ENCODE results near the gene ACIN1.

ACIN1 gene

DNA sequence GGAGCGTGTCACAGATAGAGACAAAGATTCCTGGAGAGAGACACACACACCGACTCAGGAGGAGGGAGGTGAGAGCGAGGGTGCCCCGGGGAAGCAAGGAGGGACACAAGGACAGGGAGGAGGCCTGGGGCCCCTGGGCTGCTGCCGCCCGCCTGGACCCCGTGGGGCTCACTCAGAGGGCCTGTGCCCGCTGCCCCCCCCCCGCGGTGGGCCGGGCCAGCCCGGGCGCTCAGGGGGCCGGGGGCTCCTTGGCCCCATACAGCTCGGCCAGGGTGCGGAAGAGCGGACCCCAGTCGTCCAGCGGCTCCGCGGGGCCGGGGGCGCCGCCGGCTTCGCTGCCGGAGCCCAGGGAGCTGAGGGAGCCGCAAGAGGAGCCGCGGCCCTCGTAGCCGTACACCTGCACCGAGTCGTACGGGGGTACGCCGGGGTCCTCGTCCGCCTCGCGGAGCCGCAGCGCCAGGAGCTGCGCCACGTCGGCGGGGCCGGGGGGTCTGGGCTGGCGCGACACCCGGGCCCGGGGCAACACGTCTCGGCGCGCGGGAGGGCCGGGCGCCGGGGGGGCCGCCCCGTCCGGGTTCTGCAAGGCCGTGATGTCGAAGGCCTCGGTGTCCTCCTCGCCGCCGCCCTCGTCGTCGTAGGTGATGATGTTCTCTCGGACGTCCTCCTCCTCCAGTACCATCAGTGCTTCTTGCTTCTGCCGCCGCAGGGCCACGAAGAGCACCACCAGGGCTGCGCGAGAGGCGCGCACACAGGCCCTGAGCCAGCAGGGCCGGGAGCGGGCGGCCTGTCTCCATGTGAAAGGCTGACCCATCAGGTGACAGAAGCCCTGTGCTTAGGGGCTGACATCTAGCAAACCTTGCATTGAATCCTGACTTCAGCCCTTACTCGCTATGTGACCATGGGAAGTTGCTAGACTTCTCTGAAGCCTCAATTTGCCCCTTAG is 46.9 kb downstream of the ACIN1 start:
- H3K27ac ChIP-seq = no peak overlapping the region
- TF ChIP-seq ZFX (IDR thresholded peaks at IDR 0.05) = no peak
- TF ChIP-seq, protein P1, sequence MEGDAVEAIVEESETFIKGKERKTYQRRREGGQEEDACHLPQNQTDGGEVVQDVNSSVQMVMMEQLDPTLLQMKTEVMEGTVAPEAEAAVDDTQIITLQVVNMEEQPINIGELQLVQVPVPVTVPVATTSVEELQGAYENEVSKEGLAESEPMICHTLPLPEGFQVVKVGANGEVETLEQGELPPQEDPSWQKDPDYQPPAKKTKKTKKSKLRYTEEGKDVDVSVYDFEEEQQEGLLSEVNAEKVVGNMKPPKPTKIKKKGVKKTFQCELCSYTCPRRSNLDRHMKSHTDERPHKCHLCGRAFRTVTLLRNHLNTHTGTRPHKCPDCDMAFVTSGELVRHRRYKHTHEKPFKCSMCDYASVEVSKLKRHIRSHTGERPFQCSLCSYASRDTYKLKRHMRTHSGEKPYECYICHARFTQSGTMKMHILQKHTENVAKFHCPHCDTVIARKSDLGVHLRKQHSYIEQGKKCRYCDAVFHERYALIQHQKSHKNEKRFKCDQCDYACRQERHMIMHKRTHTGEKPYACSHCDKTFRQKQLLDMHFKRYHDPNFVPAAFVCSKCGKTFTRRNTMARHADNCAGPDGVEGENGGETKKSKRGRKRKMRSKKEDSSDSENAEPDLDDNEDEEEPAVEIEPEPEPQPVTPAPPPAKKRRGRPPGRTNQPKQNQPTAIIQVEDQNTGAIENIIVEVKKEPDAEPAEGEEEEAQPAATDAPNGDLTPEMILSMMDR (conservative IDR thresholded peaks at IDR 0.05) = no peak

DNA sequence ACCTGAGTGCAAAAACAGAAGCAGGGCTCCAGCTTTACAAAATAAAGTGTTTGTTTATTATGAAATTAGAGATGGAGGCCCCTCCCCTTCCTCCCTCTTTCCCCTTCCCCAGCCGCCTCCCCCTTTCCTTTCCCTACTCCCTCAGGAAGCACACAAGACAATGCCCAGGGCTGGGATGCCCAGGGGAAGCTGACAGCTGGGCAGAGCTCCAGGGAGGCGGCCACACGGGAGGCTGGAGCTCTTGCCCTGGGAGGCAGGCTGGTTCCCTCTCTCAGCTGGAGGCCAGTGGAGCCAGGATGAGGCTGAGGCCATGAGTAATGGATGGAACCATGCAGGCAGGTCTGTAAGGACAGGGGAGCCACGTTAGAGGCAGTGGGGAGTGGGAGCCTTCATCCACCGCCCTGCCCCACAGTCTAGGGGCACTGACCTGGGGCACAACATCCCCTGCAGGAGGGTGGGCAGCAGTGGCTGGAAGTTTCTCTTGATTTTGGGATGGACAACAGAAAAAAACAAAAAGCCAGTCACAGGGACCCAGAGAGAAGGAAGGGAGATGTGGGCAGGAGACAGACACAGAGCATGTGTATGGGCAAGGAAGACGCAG is 47.8 kb downstream of the ACIN1 start:
- TF ChIP-seq ZFX (IDR thresholded peaks at IDR 0.05) = no peak
- TF ChIP-seq, protein P1 (conservative IDR thresholded peaks at IDR 0.05) = no peak
- H3K27ac ChIP-seq = no peak overlapping the region

DNA sequence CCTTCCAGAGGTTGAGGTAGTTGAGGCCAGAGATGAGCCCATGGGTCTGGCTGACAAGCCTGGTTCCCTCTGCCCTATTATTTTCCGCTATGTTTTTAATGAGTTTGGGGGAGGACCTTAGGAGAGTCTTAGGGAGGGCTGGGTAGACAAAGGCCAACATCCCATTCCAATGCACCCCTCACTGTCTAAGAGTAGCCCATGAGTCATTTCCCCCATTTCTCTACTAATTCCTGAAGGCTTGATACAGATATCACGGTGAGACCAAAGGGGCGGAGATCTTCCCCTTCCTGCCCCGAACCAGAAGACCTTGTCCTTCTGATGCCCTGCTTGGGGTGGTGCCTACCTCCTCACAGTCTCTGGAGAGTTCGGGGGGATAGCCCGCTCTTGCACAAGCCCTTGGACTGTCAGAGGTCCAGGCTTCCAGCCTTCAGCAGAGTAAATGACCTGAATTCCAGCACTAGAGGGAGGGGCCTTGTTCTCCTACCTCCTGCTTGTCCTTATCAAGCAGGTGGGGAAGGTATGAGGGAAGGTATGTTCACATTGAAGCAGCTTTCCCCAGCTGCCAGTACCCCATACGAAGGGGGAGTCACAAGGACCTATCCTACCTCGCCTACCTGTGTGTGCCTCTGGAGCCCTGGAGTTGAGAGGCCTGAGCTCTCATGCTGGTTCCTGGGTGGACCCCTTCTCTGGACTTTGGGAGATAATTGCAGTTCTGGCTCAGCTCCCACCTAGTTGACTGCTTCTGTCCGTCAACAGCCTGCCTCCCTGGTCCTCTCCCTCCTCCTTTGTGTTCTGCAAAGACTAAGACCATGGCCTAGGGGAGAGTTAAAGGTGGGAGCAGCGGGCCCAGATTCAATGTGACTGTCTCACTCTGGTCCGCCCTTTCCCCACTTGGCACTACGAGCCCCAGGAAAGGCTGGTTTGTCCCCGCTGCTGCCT is 49.2 kb downstream of the ACIN1 start:
- H3K27ac ChIP-seq = no peak overlapping the region
- no peak for TF ChIP-seq ZFX (IDR thresholded peaks at IDR 0.05)
- TF ChIP-seq, protein P1 (conservative IDR thresholded peaks at IDR 0.05) = no peak

DNA sequence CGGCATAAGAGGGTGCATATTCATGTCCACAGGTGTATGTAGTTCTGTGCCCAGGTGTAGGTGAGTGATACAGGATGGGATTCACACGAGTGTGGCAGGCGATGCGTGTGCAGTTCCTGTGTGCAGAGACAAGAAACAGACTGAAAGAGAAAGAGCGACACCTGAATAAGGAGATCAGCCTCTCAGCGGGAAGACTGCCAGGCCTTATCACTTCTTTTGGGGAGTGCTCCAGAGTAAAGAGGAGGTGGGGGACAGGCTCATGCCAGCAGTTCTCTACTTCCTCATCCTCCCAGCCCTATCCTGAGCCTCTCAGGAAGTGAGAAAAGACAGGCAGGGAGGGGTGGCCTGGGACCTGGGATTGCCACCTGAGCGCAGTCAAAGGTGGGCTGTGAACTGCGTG is 50.1 kb downstream of the ACIN1 start:
- H3K27ac ChIP-seq = no peak overlapping the region
- TF ChIP-seq, protein P1 (conservative IDR thresholded peaks at IDR 0.05) = no peak
- TF ChIP-seq ZFX (IDR thresholded peaks at IDR 0.05) = no peak

DNA sequence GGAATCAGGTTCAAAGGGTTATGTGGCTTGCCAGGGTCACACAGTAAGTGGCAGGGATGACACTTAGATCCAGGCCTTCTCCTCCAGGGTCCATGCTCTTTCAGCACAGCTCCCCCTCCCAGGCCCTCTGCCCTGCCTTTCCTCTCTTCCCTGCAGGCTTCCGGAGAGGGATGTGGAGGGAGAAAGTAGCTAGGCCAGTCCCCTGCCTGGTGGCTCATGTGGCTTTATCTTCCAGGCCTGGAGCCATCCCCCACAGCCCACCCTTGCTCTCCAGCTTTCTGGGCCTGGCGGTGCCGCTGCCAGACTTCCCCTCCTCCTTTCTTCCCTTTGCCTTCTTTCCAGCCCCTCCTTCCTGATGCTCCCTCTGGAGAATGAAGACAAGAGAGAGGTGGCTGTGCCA is 51.2 kb downstream of the ACIN1 start:
- H3K27ac ChIP-seq = no peak overlapping the region
- no peak for TF ChIP-seq ZFX (IDR thresholded peaks at IDR 0.05)
- TF ChIP-seq, protein P1 (conservative IDR thresholded peaks at IDR 0.05) = no peak

DNA sequence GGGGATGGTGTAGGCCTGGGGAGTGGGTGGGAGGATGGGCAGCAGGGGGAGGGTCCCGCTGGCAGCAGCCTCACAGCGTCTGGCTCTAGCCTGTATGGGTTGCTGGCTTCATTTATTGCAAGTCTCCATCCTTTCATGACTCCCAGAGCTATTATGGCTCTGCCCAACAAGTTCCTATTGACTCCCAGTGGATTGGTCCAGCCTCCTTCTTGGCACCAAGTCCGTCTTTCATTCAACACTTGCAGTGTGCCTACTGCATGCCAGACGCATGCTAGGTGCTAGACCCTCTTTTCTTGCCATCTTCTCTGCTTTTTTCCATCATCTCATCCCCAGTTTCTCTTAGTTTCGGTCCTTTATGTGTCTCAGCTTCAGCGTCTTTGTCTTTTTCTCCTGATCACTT is 51.8 kb downstream of the ACIN1 start:
- TF ChIP-seq, protein P1 (conservative IDR thresholded peaks at IDR 0.05) = no peak
- no peak for TF ChIP-seq ZFX (IDR thresholded peaks at IDR 0.05)

More for the DNA sequence above, 51.8 kb downstream of the ACIN1 start:
- H3K27ac ChIP-seq = no peak overlapping the region

All from C4-2B (cell line).